GM21737 (cell line): ENCODE data around the gene RBM23.
A peak's percentile ranks its signal among the peaks of the same experiment; 100 is the strongest.

Experiments
- ATAC-seq: cut with Tn5 transposase; IDR thresholded peaks from one replicate; pipeline ENCODE4 v1.9.1; 2021; ENCODE audit warnings: mild to moderate bottlenecking, moderate library complexity; ENCODE audit not compliant: unreplicated experiment

Gene RBM23

GRCh38 chr14:22887260-22887989 is 31.5 kb downstream of the RBM23 start:
- peak; percentile 42 for ATAC-seq

GRCh38 chr14:22886500-22887259 is 32.3 kb downstream of the RBM23 start:
- peak; percentile 41 for ATAC-seq

GRCh38 chr14:22885975-22886374 is 33.0 kb downstream of the RBM23 start:
- no peak for ATAC-seq

GRCh38 chr14:22884738-22885523 is 34.0 kb downstream of the RBM23 start:
- no peak for ATAC-seq

GRCh38 chr14:22884076-22884737 is 34.7 kb downstream of the RBM23 start:
- no peak for ATAC-seq

- ATAC-seq: no peak
These were observed 35.6 kb downstream of the RBM23 start, which contains the start of gene REM2 for GRCh38 chr14:22883173-22883976. Gene REM2 (plus strand): TSS chr14:22883222. CDS start chr14:22883288, 66 bp downstream.

- ATAC-seq: no peak
These were observed 36.3 kb downstream of the RBM23 start for GRCh38 chr14:22882529-22883172.

- ATAC-seq: no peak
These were observed 36.9 kb downstream of the RBM23 start for GRCh38 chr14:22882064-22882463.

- no peak for ATAC-seq
These were observed 40.4 kb downstream of the RBM23 start for GRCh38 chr14:22878271-22879246.

GRCh38 chr14:22877000-22877501 is 41.9 kb downstream of the RBM23 start:
- ATAC-seq: no peak

GRCh38 chr14:22875748-22876319 is 43.1 kb downstream of the RBM23 start:
- ATAC-seq: no peak

GRCh38 chr14:22875003-22875747 is 43.8 kb downstream of the RBM23 start:
- ATAC-seq: no peak

GRCh38 chr14:22872833-22873520 is 46.0 kb downstream of the RBM23 start:
- ATAC-seq: no peak

GRCh38 chr14:22872033-22872832 is 46.7 kb downstream of the RBM23 start:
- peak; percentile 22 for ATAC-seq

GRCh38 chr14:22871224-22872032 is 47.5 kb downstream of the RBM23 start, which contains the start of gene LRP10:
Gene LRP10 (plus strand): TSS chr14:22871740. CDS start chr14:22872304, 564 bp downstream.
- peak; percentile 78 for ATAC-seq
